ENCODE measurements around the gene DNAH9.

GRCh38 chr17:11628374-11628773 lies 30.1 kb downstream of the DNAH9 start:
- TF ChIP-seq POLR2AphosphoS5 (IDR thresholded peaks at IDR 0.05; ENCODE audit: low read depth, low read length) (no peak), POLR2A (IDR thresholded peaks at IDR 0.05; ENCODE audit: low read depth, low read length) (no peak)

Measured in GM12891 (cell line).